H1 (cell line): Measurements from ENCODE around the gene SNAP25.

ENCODE experiments used
- CBX5 ChIP-seq: fragments of 300-800, 300-1000 bp; sonication (generic); IDR thresholded peaks from 2 replicates; pipeline ENCODE4 v1.7.1; 2016; ENCODE audit warnings: antibody characterized with exemption, low read length, low read depth
- GTF2F1 ChIP-seq: IDR thresholded peaks from 2 replicates; pipeline ENCODE4 v1.6.1; 2012; ENCODE audit warnings: low read depth, low read length, improper control_type of control experiment, borderline replicate concordance
- POLR2A ChIP-seq, 2 experiments: IDR thresholded peaks; 1 replicate in 1 of 2; 2 replicates in 1 of 2; pipeline ENCODE4 v1.6.1; 2011; ENCODE audit warnings: low read depth in 2 of 2, low read length in 2 of 2, mild to moderate bottlenecking in 2 of 2; ENCODE audit errors: control extremely low read depth in 1 of 2
- RFX5 ChIP-seq: IDR thresholded peaks from 2 replicates; pipeline ENCODE4 v1.6.1; 2011; ENCODE audit warnings: low read depth, low read length, improper control_type of control experiment, borderline replicate concordance
- SP1 ChIP-seq: IDR thresholded peaks from 2 replicates; pipeline ENCODE4 v1.6.1; 2011; ENCODE audit warnings: low read depth, low read length
- TAF1 ChIP-seq: IDR thresholded peaks from 2 replicates; pipeline ENCODE4 v1.6.1; 2011; ENCODE audit warnings: mild to moderate bottlenecking, low read depth, low read length
- TF ChIP-seq, protein P1 (sequence below), 3 experiments: IDR thresholded peaks; 1 replicate in 2 of 3; 2 replicates in 1 of 3; pipeline versions ENCODE4 v1.5.1 to v1.6.1; 2011; ENCODE audit warnings: low read length in 3 of 3, mild to moderate bottlenecking in 3 of 3, inconsistent platforms in 2 of 3, low read depth in 1 of 3, moderate library complexity in 1 of 3; ENCODE audit not compliant: insufficient read depth in 1 of 3; ENCODE audit errors: control extremely low read depth in 1 of 3

DNA sequence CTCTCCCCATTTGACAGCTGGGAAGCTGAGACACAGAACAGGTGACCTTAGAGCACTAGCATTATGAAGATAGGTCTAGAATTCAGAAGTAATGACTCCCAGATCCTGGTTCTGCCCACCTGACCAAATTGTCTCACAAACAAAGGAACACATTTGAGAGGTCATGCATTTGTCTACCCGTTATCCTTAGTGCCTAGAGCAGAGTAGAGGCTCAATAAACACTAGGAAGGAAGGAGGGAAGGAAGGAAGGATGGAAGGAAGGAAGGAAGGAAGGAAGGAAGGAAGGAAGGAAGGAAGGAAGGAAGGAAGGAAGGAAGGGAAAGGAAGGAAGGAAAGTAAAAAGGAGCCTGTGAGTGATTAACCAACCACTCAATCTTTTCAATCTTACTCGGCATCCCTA lies 63.3 kb downstream of the SNAP25 start:
- TF ChIP-seq RFX5 = no peak
- no peak for TF ChIP-seq GTF2F1
- TF ChIP-seq TAF1 = no peak
- TF ChIP-seq CBX5 = no peak
- TF ChIP-seq SP1 = no peak
- TF ChIP-seq, protein P1, sequence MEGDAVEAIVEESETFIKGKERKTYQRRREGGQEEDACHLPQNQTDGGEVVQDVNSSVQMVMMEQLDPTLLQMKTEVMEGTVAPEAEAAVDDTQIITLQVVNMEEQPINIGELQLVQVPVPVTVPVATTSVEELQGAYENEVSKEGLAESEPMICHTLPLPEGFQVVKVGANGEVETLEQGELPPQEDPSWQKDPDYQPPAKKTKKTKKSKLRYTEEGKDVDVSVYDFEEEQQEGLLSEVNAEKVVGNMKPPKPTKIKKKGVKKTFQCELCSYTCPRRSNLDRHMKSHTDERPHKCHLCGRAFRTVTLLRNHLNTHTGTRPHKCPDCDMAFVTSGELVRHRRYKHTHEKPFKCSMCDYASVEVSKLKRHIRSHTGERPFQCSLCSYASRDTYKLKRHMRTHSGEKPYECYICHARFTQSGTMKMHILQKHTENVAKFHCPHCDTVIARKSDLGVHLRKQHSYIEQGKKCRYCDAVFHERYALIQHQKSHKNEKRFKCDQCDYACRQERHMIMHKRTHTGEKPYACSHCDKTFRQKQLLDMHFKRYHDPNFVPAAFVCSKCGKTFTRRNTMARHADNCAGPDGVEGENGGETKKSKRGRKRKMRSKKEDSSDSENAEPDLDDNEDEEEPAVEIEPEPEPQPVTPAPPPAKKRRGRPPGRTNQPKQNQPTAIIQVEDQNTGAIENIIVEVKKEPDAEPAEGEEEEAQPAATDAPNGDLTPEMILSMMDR (IDR thresholded peaks at IDR 0.05; ENCODE audit: control extremely low read depth in 1 of 3, insufficient read depth in 1 of 3, low read depth in 1 of 3, low read length in 3 of 3) = no peak
- TF ChIP-seq POLR2A (IDR thresholded peaks at IDR 0.05; ENCODE audit: control extremely low read depth in 1 of 2, low read depth in 2 of 2, low read length in 2 of 2) = no peak
